Measurements from ENCODE around the gene SMG5.
"Not testable (repeated sequence)": the region's sequence is repeated elsewhere in the genome, so short reads cannot be mapped to it uniquely, and the experiment has no call there.

SMG5 gene

GRCh38 chr1:156220226-156220625 lies 62.4 kb downstream of the SMG5 start:
- H3K4me3 ChIP-seq (ENCODE audit: low read length in 2 of 2): no peak overlapping the region

GRCh38 chr1:156217871-156218270 lies 64.8 kb downstream of the SMG5 start:
- Histone ChIP-seq H3K9ac (ENCODE audit: low read depth in 1 of 2, low read length in 2 of 2) (no peak overlapping the region), H3K27ac (ENCODE audit: low read depth in 2 of 2, low read length in 2 of 2) (no peak overlapping the region), H3K4me1 (ENCODE audit: control insufficient read depth in 2 of 2, insufficient read depth in 2 of 2, low read length in 2 of 2) (peaks cover 0 to 7% of the 10 kb centered on the region in 2 donors), H3K27me3 (ENCODE audit: control insufficient read depth in 2 of 2, insufficient read depth in 2 of 2, low read length in 2 of 2) (no peaks in the 10 kb centered on the region), H3K9me3 (ENCODE audit: control insufficient read depth in 2 of 2, low read length in 2 of 2) (no peaks in the 10 kb centered on the region), H3K4me3 (ENCODE audit: low read length in 2 of 2) (no peak overlapping the region), H3K36me3 (ENCODE audit: control insufficient read depth in 2 of 2, insufficient read depth in 2 of 2, low read length in 2 of 2) (peaks cover 17 to 20% of the 10 kb centered on the region in 2 donors)

More at GRCh38 chr1:156220226-156220625, 62.4 kb downstream of the SMG5 start:
- Histone ChIP-seq H3K9ac (ENCODE audit: low read depth in 1 of 2, low read length in 2 of 2) (no peak overlapping the region), H3K36me3 (ENCODE audit: control insufficient read depth in 2 of 2, insufficient read depth in 2 of 2, low read length in 2 of 2) (peaks cover 25 to 30% of the 10 kb centered on the region in 2 donors), H3K27ac (ENCODE audit: low read depth in 2 of 2, low read length in 2 of 2) (no peak overlapping the region), H3K9me3 (ENCODE audit: control insufficient read depth in 2 of 2, low read length in 2 of 2) (no peaks in the 10 kb centered on the region), H3K4me1 (ENCODE audit: control insufficient read depth in 2 of 2, insufficient read depth in 2 of 2, low read length in 2 of 2) (no peaks in the 10 kb centered on the region), H3K27me3 (ENCODE audit: control insufficient read depth in 2 of 2, insufficient read depth in 2 of 2, low read length in 2 of 2) (no peaks in the 10 kb centered on the region)

GRCh38 chr1:156216361-156217086 lies 66.1 kb downstream of the SMG5 start:
- not testable (repeated sequence) for H3K9ac ChIP-seq (ENCODE audit: low read depth in 1 of 2, low read length in 2 of 2); H3K27ac ChIP-seq (ENCODE audit: low read depth in 2 of 2, low read length in 2 of 2); H3K27me3 ChIP-seq (ENCODE audit: control insufficient read depth in 2 of 2, insufficient read depth in 2 of 2, low read length in 2 of 2); H3K4me3 ChIP-seq (ENCODE audit: low read length in 2 of 2); H3K4me1 ChIP-seq (ENCODE audit: control insufficient read depth in 2 of 2, insufficient read depth in 2 of 2, low read length in 2 of 2); H3K9me3 ChIP-seq (ENCODE audit: control insufficient read depth in 2 of 2, low read length in 2 of 2)
- peaks cover 9 to 11% of the 10 kb centered on the region in 2 donors for H3K36me3 ChIP-seq (ENCODE audit: control insufficient read depth in 2 of 2, insufficient read depth in 2 of 2, low read length in 2 of 2)

- H3K4me1 ChIP-seq (ENCODE audit: control insufficient read depth in 2 of 2, insufficient read depth in 2 of 2, low read length in 2 of 2): peaks cover 4 to 7% of the 10 kb centered on the region in 2 donors
- H3K4me3 ChIP-seq (ENCODE audit: low read length in 2 of 2): peak overlapping the region; percentile 26 to 100
- no peak overlapping the region for H3K27ac ChIP-seq (ENCODE audit: low read depth in 2 of 2, low read length in 2 of 2)
Measured at GRCh38 chr1:156214024-156214748, 68.4 kb downstream of the SMG5 start.

GRCh38 chr1:156213644-156213966 lies 69.0 kb downstream of the SMG5 start:
- Histone ChIP-seq H3K9me3 (ENCODE audit: control insufficient read depth in 2 of 2, low read length in 2 of 2) (no peaks in the 10 kb centered on the region), H3K4me3 (ENCODE audit: low read length in 2 of 2) (peak overlapping the region; percentile 94 to 100), H3K36me3 (ENCODE audit: control insufficient read depth in 2 of 2, insufficient read depth in 2 of 2, low read length in 2 of 2) (peaks cover 9 to 19% of the 10 kb centered on the region in 2 donors), H3K4me1 (ENCODE audit: control insufficient read depth in 2 of 2, insufficient read depth in 2 of 2, low read length in 2 of 2) (peaks cover 4 to 7% of the 10 kb centered on the region in 2 donors), H3K27me3 (ENCODE audit: control insufficient read depth in 2 of 2, insufficient read depth in 2 of 2, low read length in 2 of 2) (no peaks in the 10 kb centered on the region), H3K27ac (ENCODE audit: low read depth in 2 of 2, low read length in 2 of 2) (peak overlapping the region; percentile 96 to 97), H3K9ac (ENCODE audit: low read depth in 1 of 2, low read length in 2 of 2) (peak overlapping the region; percentile 91 to 95)

More at GRCh38 chr1:156214024-156214748, 68.4 kb downstream of the SMG5 start:
- H3K36me3 ChIP-seq (ENCODE audit: control insufficient read depth in 2 of 2, insufficient read depth in 2 of 2, low read length in 2 of 2): peaks cover 9 to 18% of the 10 kb centered on the region in 2 donors
- peak overlapping the region; percentile 17 to 91 for H3K9ac ChIP-seq (ENCODE audit: low read depth in 1 of 2, low read length in 2 of 2)
- no peaks in the 10 kb centered on the region for H3K9me3 ChIP-seq (ENCODE audit: control insufficient read depth in 2 of 2, low read length in 2 of 2)
- no peaks in the 10 kb centered on the region for H3K27me3 ChIP-seq (ENCODE audit: control insufficient read depth in 2 of 2, insufficient read depth in 2 of 2, low read length in 2 of 2)

GRCh38 chr1:156212833-156213643 lies 69.6 kb downstream of the SMG5 start, which contains the start of gene PMF1:
Gene PMF1 (plus strand): TSS chr1:156213007. CDS start chr1:156213016, 9 bp downstream.
- Histone ChIP-seq H3K4me3 (ENCODE audit: low read length in 2 of 2) (peak within 1 kb of the TSS; percentile 94 to 100), H3K9ac (ENCODE audit: low read depth in 1 of 2, low read length in 2 of 2) (peak within 1 kb of the TSS; percentile 91 to 95), H3K27me3 (ENCODE audit: control insufficient read depth in 2 of 2, insufficient read depth in 2 of 2, low read length in 2 of 2) (no peaks in the 10 kb centered on the region), H3K4me1 (ENCODE audit: control insufficient read depth in 2 of 2, insufficient read depth in 2 of 2, low read length in 2 of 2) (peaks cover 4 to 7% of the 10 kb centered on the region in 2 donors), H3K9me3 (ENCODE audit: control insufficient read depth in 2 of 2, low read length in 2 of 2) (no peaks in the 10 kb centered on the region), H3K36me3 (ENCODE audit: control insufficient read depth in 2 of 2, insufficient read depth in 2 of 2, low read length in 2 of 2) (peaks cover 9 to 20% of the 10 kb centered on the region in 2 donors), H3K27ac (ENCODE audit: low read depth in 2 of 2, low read length in 2 of 2) (peak within 1 kb of the TSS; percentile 96 to 97)

- peaks cover 14 to 25% of the 10 kb centered on the region in 2 donors for H3K36me3 ChIP-seq (ENCODE audit: control insufficient read depth in 2 of 2, insufficient read depth in 2 of 2, low read length in 2 of 2)
- H3K27ac ChIP-seq (ENCODE audit: low read depth in 2 of 2, low read length in 2 of 2): peak overlapping the region; percentile 96 to 97
- H3K4me3 ChIP-seq (ENCODE audit: low read length in 2 of 2): peak overlapping the region; percentile 94 to 100
Measured at GRCh38 chr1:156212130-156212529, 70.5 kb downstream of the SMG5 start.

GRCh38 chr1:156211243-156211642 lies 71.4 kb downstream of the SMG5 start:
- Histone ChIP-seq H3K27ac (ENCODE audit: low read depth in 2 of 2, low read length in 2 of 2) (no peak overlapping the region), H3K9me3 (ENCODE audit: control insufficient read depth in 2 of 2, low read length in 2 of 2) (no peaks in the 10 kb centered on the region), H3K36me3 (ENCODE audit: control insufficient read depth in 2 of 2, insufficient read depth in 2 of 2, low read length in 2 of 2) (peaks cover 14 to 27% of the 10 kb centered on the region in 2 donors), H3K27me3 (ENCODE audit: control insufficient read depth in 2 of 2, insufficient read depth in 2 of 2, low read length in 2 of 2) (no peaks in the 10 kb centered on the region), H3K9ac (ENCODE audit: low read depth in 1 of 2, low read length in 2 of 2) (no peak overlapping the region), H3K4me3 (ENCODE audit: low read length in 2 of 2) (no peak overlapping the region), H3K4me1 (ENCODE audit: control insufficient read depth in 2 of 2, insufficient read depth in 2 of 2, low read length in 2 of 2) (peaks cover 4 to 7% of the 10 kb centered on the region in 2 donors)

More at GRCh38 chr1:156212130-156212529, 70.5 kb downstream of the SMG5 start:
- Histone ChIP-seq H3K9me3 (ENCODE audit: control insufficient read depth in 2 of 2, low read length in 2 of 2) (no peaks in the 10 kb centered on the region), H3K9ac (ENCODE audit: low read depth in 1 of 2, low read length in 2 of 2) (peak overlapping the region; percentile 35 to 91), H3K27me3 (ENCODE audit: control insufficient read depth in 2 of 2, insufficient read depth in 2 of 2, low read length in 2 of 2) (no peaks in the 10 kb centered on the region), H3K4me1 (ENCODE audit: control insufficient read depth in 2 of 2, insufficient read depth in 2 of 2, low read length in 2 of 2) (peaks cover 4 to 7% of the 10 kb centered on the region in 2 donors)

GRCh38 chr1:156204686-156205085 lies 77.9 kb downstream of the SMG5 start:
- Histone ChIP-seq H3K4me3 (ENCODE audit: low read length in 2 of 2) (no peak overlapping the region), H3K4me1 (ENCODE audit: control insufficient read depth in 2 of 2, insufficient read depth in 2 of 2, low read length in 2 of 2) (no peaks in the 10 kb centered on the region), H3K36me3 (ENCODE audit: control insufficient read depth in 2 of 2, insufficient read depth in 2 of 2, low read length in 2 of 2) (peaks cover 23 to 32% of the 10 kb centered on the region in 2 donors), H3K9me3 (ENCODE audit: control insufficient read depth in 2 of 2, low read length in 2 of 2) (no peaks in the 10 kb centered on the region), H3K27ac (ENCODE audit: low read depth in 2 of 2, low read length in 2 of 2) (no peak overlapping the region), H3K27me3 (ENCODE audit: control insufficient read depth in 2 of 2, insufficient read depth in 2 of 2, low read length in 2 of 2) (no peaks in the 10 kb centered on the region), H3K9ac (ENCODE audit: low read depth in 1 of 2, low read length in 2 of 2) (no peak overlapping the region)

Measured in mucosa of rectum (tissue), 2 donors.